ENCODE data around the gene KRTAP2-3.
"Not testable (repeated sequence)": the region's sequence is repeated elsewhere in the genome, so short reads cannot be mapped to it uniquely, and the experiment has no call there.

DNA sequence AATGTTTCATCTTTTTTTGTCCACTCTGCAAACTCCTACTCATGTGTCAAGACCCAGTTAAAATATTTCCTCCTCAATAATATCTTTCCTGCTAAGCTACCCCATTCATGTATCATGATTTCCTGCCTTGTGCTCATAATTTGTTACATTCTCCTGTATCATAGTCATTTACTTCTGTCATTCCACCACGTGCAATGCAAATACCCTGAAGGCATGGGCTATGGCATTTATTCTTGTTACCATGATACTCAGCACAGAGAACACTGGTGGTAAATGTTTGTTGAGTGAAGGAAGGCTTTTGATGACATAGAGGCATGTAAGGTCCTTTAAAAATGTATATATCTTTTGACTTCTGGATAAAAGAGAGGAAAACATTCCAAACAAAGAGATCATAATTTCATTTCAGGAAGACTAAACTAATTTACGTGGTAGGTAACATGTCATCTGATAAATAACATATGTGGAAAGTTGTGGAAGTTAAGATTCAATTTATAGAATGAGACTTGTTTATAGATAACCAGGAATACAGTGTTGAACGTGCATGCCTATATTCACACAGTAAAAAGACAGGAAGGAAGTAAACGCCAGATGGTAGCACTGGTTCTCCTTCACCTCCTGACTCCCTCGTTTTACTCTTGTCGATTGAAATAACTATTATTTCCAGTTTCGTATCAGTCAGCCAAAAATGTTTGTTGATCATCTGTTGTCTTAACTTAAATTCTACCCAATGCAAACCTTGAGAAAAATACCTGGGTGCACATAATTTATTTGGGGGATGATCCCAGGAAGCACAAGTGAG is 40.0 kb upstream of the KRTAP2-3 start:
- TF ChIP-seq, protein P1, sequence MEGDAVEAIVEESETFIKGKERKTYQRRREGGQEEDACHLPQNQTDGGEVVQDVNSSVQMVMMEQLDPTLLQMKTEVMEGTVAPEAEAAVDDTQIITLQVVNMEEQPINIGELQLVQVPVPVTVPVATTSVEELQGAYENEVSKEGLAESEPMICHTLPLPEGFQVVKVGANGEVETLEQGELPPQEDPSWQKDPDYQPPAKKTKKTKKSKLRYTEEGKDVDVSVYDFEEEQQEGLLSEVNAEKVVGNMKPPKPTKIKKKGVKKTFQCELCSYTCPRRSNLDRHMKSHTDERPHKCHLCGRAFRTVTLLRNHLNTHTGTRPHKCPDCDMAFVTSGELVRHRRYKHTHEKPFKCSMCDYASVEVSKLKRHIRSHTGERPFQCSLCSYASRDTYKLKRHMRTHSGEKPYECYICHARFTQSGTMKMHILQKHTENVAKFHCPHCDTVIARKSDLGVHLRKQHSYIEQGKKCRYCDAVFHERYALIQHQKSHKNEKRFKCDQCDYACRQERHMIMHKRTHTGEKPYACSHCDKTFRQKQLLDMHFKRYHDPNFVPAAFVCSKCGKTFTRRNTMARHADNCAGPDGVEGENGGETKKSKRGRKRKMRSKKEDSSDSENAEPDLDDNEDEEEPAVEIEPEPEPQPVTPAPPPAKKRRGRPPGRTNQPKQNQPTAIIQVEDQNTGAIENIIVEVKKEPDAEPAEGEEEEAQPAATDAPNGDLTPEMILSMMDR (IDR thresholded peaks at IDR 0.05 in 4 of 5, conservative IDR thresholded peaks at IDR 0.05 in 1 of 5), result not testable (repeated sequence)
- TF ChIP-seq POLR2A (IDR thresholded peaks at IDR 0.05), result not testable (repeated sequence)
